Natural killer cell (primary cell): ENCODE data around the gene ERBB4. TPM values are rescaled to one million over a fixed set of nuclear protein-coding genes. Genes with fewer than 3 reads are reported as not detected.

Experiments used
- ATAC-seq, 3 donors: fragments of 150-1000 bp in 2 of 3; fragments of 200-7000 bp in 1 of 3; cut with Tn5 transposase; 1 replicate in 1 of 3; 2 replicates in 2 of 3; pipeline ENCODE4 v1.10.0; 2021; ENCODE audit warnings: mild to moderate bottlenecking in 2 of 3, moderate library complexity in 2 of 3
- DNase-seq, 2 donors: peaks; one replicate each; pipeline versions ENCODE4 v3.0.0 to v3.0.0-alpha.2; 2013 to 2021; ENCODE audit warnings: mixed read lengths in 1 of 2
- H3K27ac ChIP-seq: one replicate; pipeline ENCODE4 v1.5.1; 2013; ENCODE audit warnings: mild to moderate bottlenecking, low read length
- H3K27me3 ChIP-seq: one replicate; pipeline ENCODE4 v1.6.1; 2013; ENCODE audit warnings: low read length; ENCODE audit not compliant: control insufficient read depth, insufficient read depth
- H3K36me3 ChIP-seq: one replicate; pipeline ENCODE4 v1.6.1; 2013; ENCODE audit warnings: low read length; ENCODE audit not compliant: control insufficient read depth, insufficient read depth
- H3K4me1 ChIP-seq: one replicate; pipeline ENCODE4 v1.6.1; 2013; ENCODE audit warnings: low read length; ENCODE audit not compliant: control insufficient read depth, insufficient read depth
- H3K4me3 ChIP-seq: one replicate; pipeline ENCODE4 v1.5.1; 2013; ENCODE audit warnings: low read length
- H3K9me3 ChIP-seq: one replicate; pipeline ENCODE4 v1.6.1; 2013; ENCODE audit warnings: low read length; ENCODE audit not compliant: control insufficient read depth, insufficient read depth
- H3K27ac Mint-ChIP-seq, 2 donors: one replicate each; pipeline ENCODE4 v1.8.0; 2022; ENCODE audit warnings: mild to moderate bottlenecking in 2 of 2, mixed read lengths in 2 of 2, moderate library complexity in 1 of 2
- H3K27me3 Mint-ChIP-seq, 2 donors: one replicate each; pipeline ENCODE4 v1.8.0; 2022; ENCODE audit warnings: low read depth in 2 of 2, mixed read lengths in 2 of 2
- H3K36me3 Mint-ChIP-seq: one replicate; pipeline ENCODE4 v1.8.0; 2022; ENCODE audit warnings: mixed read lengths
- H3K4me1 Mint-ChIP-seq, 2 donors: one replicate each; pipeline ENCODE4 v1.8.0; 2022; ENCODE audit warnings: mixed read lengths in 2 of 2
- H3K4me3 Mint-ChIP-seq: one replicate; pipeline ENCODE4 v1.8.0; 2022; ENCODE audit warnings: mild to moderate bottlenecking, moderate library complexity, mixed read lengths
- H3K9me3 Mint-ChIP-seq, 2 donors: one replicate each; pipeline ENCODE4 v1.8.0; 2022; ENCODE audit warnings: mixed read lengths in 2 of 2
- CTCF ChIP-seq: fragments of 200-600 bp; IDR thresholded peaks from one replicate; pipeline ENCODE4 v1.8.0; 2022; ENCODE audit warnings: antibody characterized with exemption
- WGBS: methylation state at CpG from one replicate; pipeline ENCODE4 v1.1.7; 2013; ENCODE audit warnings: missing lambda C conversion rate; ENCODE audit not compliant: insufficient coverage; 5-methylcytosine and 5-hydroxymethylcytosine counted together
- intact Hi-C: fragments of 100-400 bp; cut with micrococcal nuclease; formaldehyde crosslinking; loops from one replicate; pipeline ENCODE4 v1.14.2; 2022
- total RNA-seq, 4 donors: library from RNA; stranded (reverse); fragments of 120-200 nt in 1 of 4; gene quantifications; one replicate each; pipeline versions ENCODE4 v1.2.3 to v1.2.4, GENCODE V29; 2013 to 2022

ERBB4 gene
- total RNA-seq, 3 donors from 2014 or later (not counting 1 experiment from before 2014, with no cell fraction given): 0.08 TPM; not detected in 2

GRCh38 chr2:212346865-212347264 is 191.7 kb downstream of the ERBB4 start:
- no peak for ATAC-seq
- no peaks in the 10 kb centered on the region for H3K4me1 Mint-ChIP-seq
- H3K27ac Mint-ChIP-seq: no peak overlapping the region
- no peak overlapping the region for H3K4me3 Mint-ChIP-seq
- Histone ChIP-seq H3K4me3 (no peak overlapping the region), H3K4me1 (no peaks in the 10 kb centered on the region), H3K9me3 (no peaks in the 10 kb centered on the region), H3K27ac (no peak overlapping the region), H3K27me3 (no peaks in the 10 kb centered on the region), H3K36me3 (no peaks in the 10 kb centered on the region)
- H3K9me3 Mint-ChIP-seq: peaks cover 0 to 2% of the 10 kb centered on the region in 2 donors
- no peaks in the 10 kb centered on the region for H3K36me3 Mint-ChIP-seq
- no CpG with 5 or more reads among the region's 2 CpGs for WGBS
- no peaks in the 10 kb centered on the region for H3K27me3 Mint-ChIP-seq
- intact Hi-C loops: no loop called here
- DNase-seq: no peak
- TF ChIP-seq CTCF: no peak

DNA sequence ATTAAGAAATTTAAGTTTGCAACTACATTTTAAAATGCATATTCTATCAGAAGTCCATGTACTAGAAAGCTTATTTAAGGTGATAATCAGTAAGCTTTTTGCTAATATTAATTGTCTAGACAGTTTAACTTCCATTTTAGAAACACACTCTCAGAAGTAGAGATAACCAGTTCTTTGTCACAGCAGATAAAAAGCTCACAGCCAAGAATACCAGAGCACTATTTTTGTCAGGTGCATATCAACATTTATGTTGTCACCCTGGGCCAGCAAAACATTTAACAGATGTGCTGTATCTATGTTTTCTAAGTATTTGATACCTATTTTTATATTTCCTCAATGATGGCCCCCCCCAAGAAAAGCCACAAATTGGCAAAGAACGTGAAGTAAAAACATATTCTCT is 192.6 kb downstream of the ERBB4 start:
- no CpG with 5 or more reads among the region's 1 CpG for WGBS
- Histone ChIP-seq H3K9me3 (no peaks in the 10 kb centered on the region), H3K36me3 (no peaks in the 10 kb centered on the region), H3K27me3 (no peaks in the 10 kb centered on the region), H3K27ac (no peak overlapping the region), H3K4me3 (no peak overlapping the region), H3K4me1 (no peaks in the 10 kb centered on the region)
- no peaks in the 10 kb centered on the region for H3K36me3 Mint-ChIP-seq
- peaks cover 0 to 2% of the 10 kb centered on the region in 2 donors for H3K9me3 Mint-ChIP-seq
- DNase-seq (no peak), ATAC-seq (no peak)
- intact Hi-C loops: no loop called here
- no peaks in the 10 kb centered on the region for H3K27me3 Mint-ChIP-seq
- TF ChIP-seq CTCF: no peak
- no peak overlapping the region for H3K4me3 Mint-ChIP-seq
- H3K27ac Mint-ChIP-seq: no peak overlapping the region
- no peaks in the 10 kb centered on the region for H3K4me1 Mint-ChIP-seq

GRCh38 chr2:212344131-212344530 is 194.5 kb downstream of the ERBB4 start:
- TF ChIP-seq CTCF: no peak
- Mint-ChIP-seq H3K27ac (no peak overlapping the region), H3K36me3 (no peaks in the 10 kb centered on the region), H3K27me3 (no peaks in the 10 kb centered on the region), H3K9me3 (peaks cover 0 to 2% of the 10 kb centered on the region in 2 donors), H3K4me3 (no peak overlapping the region), H3K4me1 (no peaks in the 10 kb centered on the region)
- Histone ChIP-seq H3K4me3 (no peak overlapping the region), H3K27ac (no peak overlapping the region), H3K4me1 (no peaks in the 10 kb centered on the region), H3K36me3 (no peaks in the 10 kb centered on the region), H3K27me3 (no peaks in the 10 kb centered on the region), H3K9me3 (no peaks in the 10 kb centered on the region)
- 100% methylated on average over 1 of the region's 2 CpGs for WGBS
- ATAC-seq (no peak), DNase-seq (no peak)
- intact Hi-C loops: no loop called here

DNA sequence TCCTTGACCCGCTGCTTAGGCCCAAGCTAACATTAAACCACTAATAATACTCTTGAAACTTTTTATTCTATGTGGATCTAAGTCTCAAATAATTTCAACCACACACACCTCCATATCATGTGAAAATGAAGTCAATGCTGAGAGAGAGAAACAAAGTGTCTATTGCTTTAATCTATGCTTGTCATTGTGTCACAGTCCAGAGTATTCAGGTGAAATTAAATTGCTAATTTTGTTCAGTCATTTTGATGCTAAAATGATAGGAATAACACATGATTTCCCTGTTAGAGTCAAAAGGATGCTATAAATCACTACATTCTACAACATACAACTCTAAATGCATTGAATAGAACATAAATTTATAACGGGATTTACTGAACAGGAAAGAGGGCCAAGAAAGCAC is 195.4 kb downstream of the ERBB4 start:
- 85% methylated on average over 2 of the region's 2 CpGs for WGBS

More for the DNA sequence above, 195.4 kb downstream of the ERBB4 start:
- H3K4me3 ChIP-seq: no peak overlapping the region
- no peaks in the 10 kb centered on the region for H3K36me3 ChIP-seq
- Mint-ChIP-seq H3K27ac (no peak overlapping the region), H3K27me3 (no peaks in the 10 kb centered on the region), H3K4me3 (no peak overlapping the region), H3K9me3 (peaks cover 0 to 1% of the 10 kb centered on the region in 2 donors), H3K36me3 (no peaks in the 10 kb centered on the region), H3K4me1 (no peaks in the 10 kb centered on the region)
- no peaks in the 10 kb centered on the region for H3K9me3 ChIP-seq
- H3K27me3 ChIP-seq: no peaks in the 10 kb centered on the region
- ATAC-seq: no peak
- no peaks in the 10 kb centered on the region for H3K4me1 ChIP-seq
- TF ChIP-seq CTCF: no peak
- intact Hi-C loops: no loop called here
- DNase-seq: no peak
- no peak overlapping the region for H3K27ac ChIP-seq
